ENCODE measurements around the gene NPIPA8.
"Not testable (repeated sequence)": the region's sequence is repeated elsewhere in the genome, so short reads cannot be mapped to it uniquely, and the experiment has no call there.

- not testable (repeated sequence) for TF ChIP-seq ZNF274 (IDR thresholded peaks at IDR 0.05; ENCODE audit: low read depth, low read length); SUZ12 (IDR thresholded peaks at IDR 0.05; ENCODE audit: extremely low read depth, insufficient read depth, insufficient read length); YY1 (IDR thresholded peaks at IDR 0.05; ENCODE audit: insufficient read depth, insufficient read length)
Measured at GRCh38 chr16:18336636-18337035, at the start of gene NPIPA8.
